Right cardiac atrium (tissue), 5 donors: ENCODE data around the gene SNTG2. TPM values are rescaled to one million over a fixed set of nuclear protein-coding genes. Genes with fewer than 3 reads are reported as not detected.

Experiments used
- ATAC-seq, 2 donors: fragments of 200-7000 bp; cut with Tn5 transposase; one replicate each; pipeline versions ENCODE4 v1.8.0 to v1.9.1; 2020; ENCODE audit warnings: moderate library complexity in 2 of 2, mild to moderate bottlenecking in 1 of 2
- DNase-seq, 3 donors: peaks; one replicate each; pipeline ENCODE4 v3.0.0-alpha.2; 2020
- H3K27ac ChIP-seq: one replicate; pipeline ENCODE4 v1.5.1; 2013; ENCODE audit warnings: mild to moderate bottlenecking, low read length, control low read depth, moderate library complexity
- H3K27me3 ChIP-seq: one replicate; pipeline ENCODE4 v1.6.1; 2013; ENCODE audit not compliant: control insufficient read depth, insufficient read depth
- H3K4me1 ChIP-seq: one replicate; pipeline ENCODE4 v1.6.1; 2013; ENCODE audit warnings: low read length; ENCODE audit not compliant: control insufficient read depth, insufficient read depth
- H3K4me3 ChIP-seq: one replicate; pipeline ENCODE4 v1.5.1; 2013; ENCODE audit warnings: low read length, control low read depth
- H3K9me3 ChIP-seq: one replicate; pipeline ENCODE4 v1.6.1; 2013; ENCODE audit warnings: low read length; ENCODE audit not compliant: control insufficient read depth
- WGBS: extraction: QIAGEN DNeasy Blood & Tissue Kit; methylation state at CpG from one replicate; pipeline ENCODE4 v1.1.7; 2013; 5-methylcytosine and 5-hydroxymethylcytosine counted together
- intact Hi-C, 4 donors: fragments of 100-400 bp; cut with DNase I; formaldehyde crosslinking; loops; one replicate each; pipeline versions ENCODE4 v1.11.0 to v1.14.0; 2022 to 2023
- polyA plus RNA-seq: library from polyadenylated mRNA; stranded (reverse); fragments of 200-250 nt; gene quantifications from one replicate; pipeline ENCODE4 v1.2.3, GENCODE V29; 2013
- total RNA-seq, 4 donors: library from RNA; stranded (reverse); fragmentation: NEBNext Ultra II Directional; extraction: Animal tissue kit (Norgen Biotek cat#: 25700); gene quantifications; one replicate each; pipeline ENCODE4 v1.2.1, GENCODE V29; 2021
- donor health status: healthy with polysubstance abuse.
- donor health status: DM: no; HTN: yes; CAD: no.
- donor health status: DM: no; HTN: no; CAD: no.
- donor health status: DM: no; HTN: yes; CAD: no; lungs with severe emphysema.
- donor health status: DM: yes; HTN: yes; CAD: no.

Gene SNTG2
- total and polyA plus RNA-seq, 5 donors = 0.34 to 2.0 (median 0.93) TPM; not detected in 1

DNA sequence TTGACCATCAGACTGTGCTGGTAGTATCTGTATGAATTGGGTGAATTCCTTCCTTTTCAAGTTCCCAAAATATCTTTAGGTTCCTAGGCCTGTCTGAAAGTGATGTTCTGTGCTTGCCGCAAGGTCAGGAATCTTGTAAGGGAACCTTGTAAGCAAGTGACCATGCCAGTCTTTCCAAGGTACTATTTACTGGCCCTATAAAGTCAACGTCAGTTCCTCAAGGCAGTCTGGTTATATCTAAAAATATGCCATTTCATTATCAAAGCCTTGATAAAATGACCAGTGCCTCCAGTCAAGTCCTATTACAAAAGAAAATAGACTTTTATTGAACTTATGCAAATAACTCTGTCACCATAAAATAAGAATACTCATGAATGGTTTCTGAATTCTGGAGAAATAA lies 374.2 kb downstream of the SNTG2 start:
- ATAC-seq = no peak
- WGBS = 75% methylated on average over 2 of the region's 2 CpGs

DNA sequence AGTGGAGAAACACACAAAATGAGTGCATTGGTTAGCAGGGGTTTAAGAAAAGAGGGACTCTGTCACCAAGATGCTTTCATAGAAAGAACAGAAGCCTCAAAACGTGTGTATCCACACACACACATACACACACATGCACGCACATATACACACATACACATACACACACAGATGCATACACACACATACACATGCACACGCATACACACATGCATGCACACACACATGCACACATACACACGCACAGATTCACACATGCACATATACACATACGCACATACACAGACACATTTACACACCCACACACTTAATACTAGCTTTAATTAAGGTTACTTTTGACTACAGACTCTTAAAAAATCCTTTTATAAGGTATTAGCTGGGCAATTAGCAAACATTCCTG lies 378.0 kb downstream of the SNTG2 start:
- WGBS = 87% methylated on average over 5 of the region's 5 CpGs
- no peaks in the 10 kb centered on the region for H3K27me3 ChIP-seq
- H3K4me1 ChIP-seq = no peaks in the 10 kb centered on the region
- no peaks in the 10 kb centered on the region for H3K9me3 ChIP-seq
- no peak overlapping the region for H3K4me3 ChIP-seq
- DNase-seq (no peak), ATAC-seq (no peak)
- intact Hi-C loops = no loop called here
- H3K27ac ChIP-seq = no peak overlapping the region

More for the DNA sequence above, 374.2 kb downstream of the SNTG2 start:
- Histone ChIP-seq H3K4me1 (no peaks in the 10 kb centered on the region), H3K4me3 (no peak overlapping the region), H3K27me3 (no peaks in the 10 kb centered on the region), H3K9me3 (no peaks in the 10 kb centered on the region), H3K27ac (no peak overlapping the region)
- no peak for DNase-seq
- intact Hi-C loops = no loop called here

DNA sequence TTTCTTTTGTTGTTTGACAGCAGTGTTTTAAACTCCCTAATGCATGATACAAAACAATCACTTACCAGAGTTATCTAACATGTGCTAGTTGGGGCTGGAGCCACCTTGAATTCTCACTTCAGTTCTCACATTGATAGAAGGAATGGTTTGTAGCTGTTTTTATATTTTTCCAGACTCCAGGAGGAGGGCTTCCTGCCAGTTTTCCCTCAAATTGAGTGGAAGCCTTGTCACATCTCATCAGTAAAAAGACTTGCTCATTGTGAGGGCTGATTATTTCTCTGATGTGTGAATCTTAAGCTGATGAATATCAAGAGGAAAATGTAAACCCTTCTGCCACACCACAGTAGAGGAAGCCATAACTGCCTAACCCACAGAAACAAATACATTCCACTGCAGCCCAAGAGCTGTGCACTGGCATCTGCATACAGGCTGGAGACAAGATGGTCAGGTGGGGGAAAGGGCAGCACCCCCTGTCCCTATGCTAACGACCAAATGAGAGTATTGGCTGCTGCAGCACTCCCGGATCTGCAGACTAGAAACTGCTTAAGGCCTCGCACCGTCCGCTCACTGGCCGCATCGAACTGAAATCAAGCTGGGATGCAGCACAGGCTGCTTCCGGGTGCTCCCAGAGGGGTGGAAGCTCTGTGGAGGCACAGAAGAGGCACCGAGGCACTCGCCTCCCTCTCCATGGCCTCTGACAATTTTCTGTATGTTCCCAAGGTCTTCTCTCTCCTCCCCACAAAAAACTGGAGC lies 388.9 kb downstream of the SNTG2 start:
- no peaks in the 10 kb centered on the region for H3K9me3 ChIP-seq
- ATAC-seq (no peak), DNase-seq (no peak)
- H3K27me3 ChIP-seq = no peaks in the 10 kb centered on the region
- H3K4me1 ChIP-seq = no peaks in the 10 kb centered on the region
- H3K4me3 ChIP-seq = no peak overlapping the region
- no peak overlapping the region for H3K27ac ChIP-seq
- WGBS = 47% methylated on average over 10 of the region's 10 CpGs
- intact Hi-C loops = no loop called here

- Histone ChIP-seq H3K4me3 (no peak overlapping the region), H3K9me3 (no peaks in the 10 kb centered on the region), H3K27me3 (no peaks in the 10 kb centered on the region), H3K27ac (no peak overlapping the region), H3K4me1 (no peaks in the 10 kb centered on the region)
- ATAC-seq (no peak), DNase-seq (no peak)
- intact Hi-C loops = no loop called here
- WGBS = 50% methylated on average over 5 of the region's 5 CpGs
Measured at GRCh38 chr2:1340141-1340512, 389.5 kb downstream of the SNTG2 start.

GRCh38 chr2:1341404-1342120 lies 390.9 kb downstream of the SNTG2 start:
- intact Hi-C loops = no loop called here
- WGBS = 60% methylated on average over 4 of the region's 4 CpGs
- no peaks in the 10 kb centered on the region for H3K4me1 ChIP-seq
- H3K27ac ChIP-seq = no peak overlapping the region
- no peak overlapping the region for H3K4me3 ChIP-seq
- no peak for DNase-seq
- no peak for ATAC-seq
- no peaks in the 10 kb centered on the region for H3K27me3 ChIP-seq
- H3K9me3 ChIP-seq = no peaks in the 10 kb centered on the region

GRCh38 chr2:1348789-1349188 lies 398.1 kb downstream of the SNTG2 start:
- H3K27me3 ChIP-seq = no peaks in the 10 kb centered on the region
- no peak overlapping the region for H3K27ac ChIP-seq
- no peaks in the 10 kb centered on the region for H3K9me3 ChIP-seq
- no peaks in the 10 kb centered on the region for H3K4me1 ChIP-seq
- WGBS = 95% methylated on average over 1 of the region's 1 CpG
- intact Hi-C loops = no loop called here
- H3K4me3 ChIP-seq = no peak overlapping the region
- DNase-seq (no peak), ATAC-seq (no peak)

GRCh38 chr2:1350111-1350510 lies 399.5 kb downstream of the SNTG2 start:
- no peaks in the 10 kb centered on the region for H3K4me1 ChIP-seq
- ATAC-seq = no peak
- intact Hi-C loops = no loop called here
- no peaks in the 10 kb centered on the region for H3K9me3 ChIP-seq
- H3K27me3 ChIP-seq = no peaks in the 10 kb centered on the region
- DNase-seq = no peak
- no peak overlapping the region for H3K4me3 ChIP-seq
- WGBS = 61% methylated on average over 5 of the region's 5 CpGs
- no peak overlapping the region for H3K27ac ChIP-seq

GRCh38 chr2:1353124-1353523 lies 402.5 kb downstream of the SNTG2 start:
- H3K4me1 ChIP-seq = no peaks in the 10 kb centered on the region
- H3K4me3 ChIP-seq = no peak overlapping the region
- no peak for ATAC-seq
- H3K27ac ChIP-seq = no peak overlapping the region
- DNase-seq = no peak
- intact Hi-C loops = no loop called here
- no peaks in the 10 kb centered on the region for H3K9me3 ChIP-seq
- H3K27me3 ChIP-seq = no peaks in the 10 kb centered on the region
- WGBS = 84% methylated on average over 9 of the region's 9 CpGs

DNA sequence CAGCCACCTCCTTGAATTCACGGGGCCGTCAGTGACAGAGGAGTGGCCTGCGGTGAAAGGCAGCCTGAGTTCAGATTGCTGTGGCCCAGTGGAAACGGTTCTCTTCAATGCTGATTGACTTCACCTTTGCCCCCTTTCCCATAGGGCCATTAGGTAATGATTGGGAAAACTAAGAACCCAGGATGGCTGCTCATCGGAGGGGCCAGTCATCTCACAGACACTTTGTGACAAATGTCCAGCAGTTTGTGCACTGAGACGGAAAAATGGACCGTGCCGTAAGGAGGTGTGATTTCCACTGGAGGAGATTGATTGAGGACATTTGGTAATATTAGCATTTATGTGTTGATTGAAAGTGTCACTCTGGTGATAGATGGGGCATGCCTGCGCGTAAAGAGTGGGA lies 402.9 kb downstream of the SNTG2 start:
- no peak for ATAC-seq
- WGBS = 67% methylated on average over 10 of the region's 10 CpGs
- Histone ChIP-seq H3K27ac (no peak overlapping the region), H3K9me3 (no peaks in the 10 kb centered on the region), H3K27me3 (no peaks in the 10 kb centered on the region), H3K4me3 (no peak overlapping the region), H3K4me1 (no peaks in the 10 kb centered on the region)
- intact Hi-C loops = no loop called here
- no peak for DNase-seq

DNA sequence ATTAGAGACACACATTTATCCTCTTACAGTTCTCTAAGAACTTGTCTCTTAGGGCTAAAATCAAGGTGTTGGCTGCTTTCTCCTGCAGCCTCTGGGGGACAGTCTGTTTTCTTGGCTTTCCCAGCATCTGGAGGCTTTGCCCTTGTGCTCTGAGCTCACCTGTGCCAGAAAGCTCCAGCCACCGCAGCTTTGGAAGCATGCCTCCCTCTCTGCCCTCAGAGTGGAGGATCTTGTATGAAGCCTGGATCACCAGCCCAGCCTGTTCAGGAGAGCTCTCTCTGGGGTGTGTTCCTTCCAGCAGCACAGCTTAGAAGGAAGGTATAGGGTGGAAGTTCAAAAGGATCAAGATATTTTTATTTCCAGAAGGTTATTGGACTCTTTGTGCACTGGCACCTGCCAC lies 409.5 kb downstream of the SNTG2 start:
- no peak overlapping the region for H3K4me3 ChIP-seq
- H3K4me1 ChIP-seq = no peaks in the 10 kb centered on the region
- H3K27me3 ChIP-seq = no peaks in the 10 kb centered on the region
- ATAC-seq = no peak
- intact Hi-C loops = no loop called here
- H3K9me3 ChIP-seq = no peaks in the 10 kb centered on the region
- H3K27ac ChIP-seq = no peak overlapping the region
- no peak for DNase-seq
- WGBS = 65% methylated on average over 1 of the region's 1 CpG

DNA sequence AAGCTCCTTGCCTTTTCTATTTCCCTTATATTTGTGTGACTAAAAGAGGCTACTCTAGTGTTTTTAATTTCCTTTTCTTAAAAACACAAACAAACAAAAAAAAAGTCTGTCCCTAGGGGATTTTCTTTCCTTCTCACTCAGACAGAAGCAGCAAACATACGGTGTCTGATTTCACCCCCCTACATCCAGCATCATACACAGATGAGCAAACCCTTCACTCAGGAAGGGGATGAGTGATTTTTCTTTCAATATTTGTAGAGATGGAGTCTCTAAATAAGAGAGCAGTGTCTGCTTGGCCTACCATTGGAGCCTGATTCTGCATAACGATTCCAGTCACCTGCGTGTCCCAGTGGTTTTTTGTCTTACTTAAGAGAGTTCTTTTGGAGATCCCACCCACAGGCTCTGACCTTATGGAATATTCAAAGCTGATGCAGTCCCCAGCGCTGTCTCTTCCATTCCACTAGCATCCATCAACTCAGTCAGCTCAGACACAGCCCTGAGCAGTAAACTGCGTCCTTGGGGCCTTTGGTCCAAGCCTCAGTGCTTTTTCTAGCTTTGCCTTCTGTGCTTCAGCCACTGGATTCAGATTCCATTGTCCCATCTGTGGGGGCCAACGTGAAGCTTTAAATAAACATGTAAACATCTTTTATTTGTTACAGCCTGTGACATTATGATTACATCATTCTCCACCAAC lies 410.1 kb downstream of the SNTG2 start:
- H3K4me3 ChIP-seq = no peak overlapping the region
- ATAC-seq (no peak), DNase-seq (no peak)
- no peaks in the 10 kb centered on the region for H3K9me3 ChIP-seq
- H3K27me3 ChIP-seq = no peaks in the 10 kb centered on the region
- 75% methylated on average over 6 of the region's 6 CpGs for whole genome bisulfite sequencing
- H3K4me1 ChIP-seq = no peaks in the 10 kb centered on the region
- intact Hi-C loops = no loop called here
- no peak overlapping the region for H3K27ac ChIP-seq
